Measurements from ENCODE around the gene CLEC4F.

CLEC4F gene

GRCh38 chr2:70826696-70827350 lies 6.4 kb upstream of the CLEC4F start:
- no peak for DNase-seq (ENCODE audit: low read depth)
- TF ChIP-seq CTCF (conservative IDR thresholded peaks at IDR 0.05; ENCODE audit: low read length), result no peak
- H3K4me3 ChIP-seq (ENCODE audit: low read length), result no peak overlapping the region

- TF ChIP-seq CTCF (conservative IDR thresholded peaks at IDR 0.05; ENCODE audit: low read length), result no peak
- no peak for DNase-seq (ENCODE audit: low read depth)
- no peak overlapping the region for H3K4me3 ChIP-seq (ENCODE audit: low read length)
Observed at GRCh38 chr2:70823249-70823648, 2.9 kb upstream of the CLEC4F start.

GRCh38 chr2:70822843-70823242 lies 2.4 kb upstream of the CLEC4F start:
- TF ChIP-seq CTCF (conservative IDR thresholded peaks at IDR 0.05; ENCODE audit: low read length), result no peak
- no peak for DNase-seq (ENCODE audit: low read depth)
- no peak overlapping the region for H3K4me3 ChIP-seq (ENCODE audit: low read length)

GRCh38 chr2:70817284-70817954 lies 3.0 kb downstream of the CLEC4F start:
- no peak for DNase-seq (ENCODE audit: low read depth)
- H3K4me3 ChIP-seq (ENCODE audit: low read length), result no peak overlapping the region
- TF ChIP-seq CTCF (conservative IDR thresholded peaks at IDR 0.05; ENCODE audit: low read length), result no peak

GRCh38 chr2:70816726-70817125 lies 3.7 kb downstream of the CLEC4F start:
- no peak for TF ChIP-seq CTCF (conservative IDR thresholded peaks at IDR 0.05; ENCODE audit: low read length)
- DNase-seq (ENCODE audit: low read depth), result no peak
- no peak overlapping the region for H3K4me3 ChIP-seq (ENCODE audit: low read length)

- no peak for TF ChIP-seq CTCF (conservative IDR thresholded peaks at IDR 0.05; ENCODE audit: low read length)
- no peak for DNase-seq (ENCODE audit: low read depth)
- no peak overlapping the region for H3K4me3 ChIP-seq (ENCODE audit: low read length)
Observed at GRCh38 chr2:70808983-70809958, 11.1 kb downstream of the CLEC4F start.
